ENCODE results near the gene TAP2. TPM values are rescaled to one million over a fixed set of nuclear protein-coding genes. Genes with fewer than 3 reads are reported as not detected.

TAP2 gene
- total and polyA plus RNA-seq, 2 experiments from 2014 or later: 2.1 to 2.6 TPM

- TF ChIP-seq CTCF (IDR thresholded peaks at IDR 0.05; ENCODE audit: low read depth, low read length): no peak
- H3K27me3 ChIP-seq: peaks cover 88% of the 10 kb centered on the region
- H3K36me3 ChIP-seq: no peaks in the 10 kb centered on the region
- no peaks in the 10 kb centered on the region for H3K9me3 ChIP-seq (ENCODE audit: low read depth)
- H3K4me3 ChIP-seq: peak overlapping the region; percentile 28
- no peaks in the 10 kb centered on the region for H3K4me1 ChIP-seq (ENCODE audit: low read depth)
- DNase-seq (ENCODE audit: low read depth in 1 of 2, low spot score in 1 of 2): no peak
- no peak overlapping the region for H3K27ac ChIP-seq
These were observed 4.9 kb upstream of the TAP2 start for GRCh38 chr6:32843331-32843978.

- no peak for DNase-seq (ENCODE audit: low read depth in 1 of 2, low spot score in 1 of 2)
- peaks cover 3% of the 10 kb centered on the region for H3K4me1 ChIP-seq (ENCODE audit: low read depth)
- H3K9me3 ChIP-seq (ENCODE audit: low read depth): no peaks in the 10 kb centered on the region
- no peak for TF ChIP-seq CTCF (IDR thresholded peaks at IDR 0.05; ENCODE audit: low read depth, low read length)
- no peak overlapping the region for H3K4me3 ChIP-seq
- H3K36me3 ChIP-seq: no peaks in the 10 kb centered on the region
- H3K27ac ChIP-seq: no peak overlapping the region
- peaks cover 82% of the 10 kb centered on the region for H3K27me3 ChIP-seq
These were observed 4.2 kb upstream of the TAP2 start for GRCh38 chr6:32842690-32843089.

GRCh38 chr6:32842021-32842650 is 3.6 kb upstream of the TAP2 start:
- no peak for TF ChIP-seq CTCF (IDR thresholded peaks at IDR 0.05; ENCODE audit: low read depth, low read length)
- Histone ChIP-seq H3K27ac (no peak overlapping the region), H3K4me1 (ENCODE audit: low read depth) (peaks cover 5% of the 10 kb centered on the region), H3K4me3 (no peak overlapping the region), H3K27me3 (peaks cover 76% of the 10 kb centered on the region), H3K36me3 (no peaks in the 10 kb centered on the region), H3K9me3 (ENCODE audit: low read depth) (no peaks in the 10 kb centered on the region)
- DNase-seq (ENCODE audit: low read depth in 1 of 2, low spot score in 1 of 2): no peak

- Histone ChIP-seq H3K27me3 (peaks cover 65% of the 10 kb centered on the region), H3K4me1 (ENCODE audit: low read depth) (peaks cover 5% of the 10 kb centered on the region), H3K27ac (no peak overlapping the region), H3K9me3 (ENCODE audit: low read depth) (no peaks in the 10 kb centered on the region), H3K36me3 (no peaks in the 10 kb centered on the region), H3K4me3 (no peak overlapping the region)
- no peak for DNase-seq (ENCODE audit: low read depth in 1 of 2, low spot score in 1 of 2)
- no peak for TF ChIP-seq CTCF (IDR thresholded peaks at IDR 0.05; ENCODE audit: low read depth, low read length)
These were observed 2.2 kb upstream of the TAP2 start for GRCh38 chr6:32840604-32841246.

GRCh38 chr6:32839356-32839755 is 817 bp upstream of the TAP2 start:
- H3K27me3 ChIP-seq: peaks cover 59% of the 10 kb centered on the region

More at GRCh38 chr6:32839356-32839755, 817 bp upstream of the TAP2 start:
- no peaks in the 10 kb centered on the region for H3K9me3 ChIP-seq (ENCODE audit: low read depth)
- H3K4me1 ChIP-seq (ENCODE audit: low read depth): peaks cover 5% of the 10 kb centered on the region
- no peak overlapping the region for H3K4me3 ChIP-seq
- no peak for DNase-seq (ENCODE audit: low read depth in 1 of 2, low spot score in 1 of 2)
- no peak for TF ChIP-seq CTCF (IDR thresholded peaks at IDR 0.05; ENCODE audit: low read depth, low read length)
- H3K36me3 ChIP-seq: no peaks in the 10 kb centered on the region
- H3K27ac ChIP-seq: no peak overlapping the region

Measured in cardiac muscle cell (in vitro differentiated cells and primary cell).